Measurements from ENCODE around the gene DBNDD1.

Gene DBNDD1

GRCh38 chr16:89965447-89966225, 53.6 kb downstream of the DBNDD1 start:
- in situ Hi-C loops (cut with MboI; ENCODE audit: low sequenced_read_pairs, unreplicated experiment): no loop called here
- TF ChIP-seq CTCF (IDR thresholded peaks at IDR 0.05; ENCODE audit: borderline replicate concordance, control extremely low read depth, extremely low read depth, insufficient read depth, missing control alignments): no peak
- no peak for DNase-seq (ENCODE audit: low spot score)

- in situ Hi-C loops (cut with MboI; ENCODE audit: low sequenced_read_pairs, unreplicated experiment): no loop called here
- no peak for TF ChIP-seq CTCF (IDR thresholded peaks at IDR 0.05; ENCODE audit: borderline replicate concordance, control extremely low read depth, extremely low read depth, insufficient read depth, missing control alignments)
- no peak for DNase-seq (ENCODE audit: low spot score)
Measured at GRCh38 chr16:89964201-89964600, 55.1 kb downstream of the DBNDD1 start.

- in situ Hi-C loops (cut with MboI; ENCODE audit: low sequenced_read_pairs, unreplicated experiment): no loop called here
- TF ChIP-seq CTCF (IDR thresholded peaks at IDR 0.05; ENCODE audit: borderline replicate concordance, control extremely low read depth, extremely low read depth, insufficient read depth, missing control alignments): no peak
- DNase-seq (ENCODE audit: low spot score): no peak
Measured at GRCh38 chr16:89962754-89963498, 56.3 kb downstream of the DBNDD1 start.

GRCh38 chr16:89961920-89962319, 57.3 kb downstream of the DBNDD1 start:
- TF ChIP-seq CTCF (IDR thresholded peaks at IDR 0.05; ENCODE audit: borderline replicate concordance, control extremely low read depth, extremely low read depth, insufficient read depth, missing control alignments): no peak
- DNase-seq (ENCODE audit: low spot score): no peak
- in situ Hi-C loops (cut with MboI; ENCODE audit: low sequenced_read_pairs, unreplicated experiment): no loop called here

- DNase-seq (ENCODE audit: low spot score): no peak
- in situ Hi-C loops (cut with MboI; ENCODE audit: low sequenced_read_pairs, unreplicated experiment): no loop called here
Measured at GRCh38 chr16:89960966-89961365, 58.3 kb downstream of the DBNDD1 start.

GRCh38 chr16:89958596-89958995, 60.7 kb downstream of the DBNDD1 start:
- no peak for DNase-seq (ENCODE audit: low spot score)
- TF ChIP-seq CTCF (IDR thresholded peaks at IDR 0.05; ENCODE audit: borderline replicate concordance, control extremely low read depth, extremely low read depth, insufficient read depth, missing control alignments): no peak
- in situ Hi-C loops (cut with MboI; ENCODE audit: low sequenced_read_pairs, unreplicated experiment): no loop called here

More at GRCh38 chr16:89960966-89961365, 58.3 kb downstream of the DBNDD1 start:
- TF ChIP-seq CTCF (IDR thresholded peaks at IDR 0.05; ENCODE audit: borderline replicate concordance, control extremely low read depth, extremely low read depth, insufficient read depth, missing control alignments): no peak
